ENCODE measurements around the gene ATP10A.
"Not testable (repeated sequence)": the region's sequence is repeated elsewhere in the genome, so short reads cannot be mapped to it uniquely, and the experiment has no call there.

ATP10A gene

GRCh38 chr15:25862071-25862471 lies 1.1 kb downstream of the ATP10A start:
- peak overlapping the region; percentile 55 for H3K4me3 ChIP-seq (ENCODE audit: low read depth, low read length)
- no peak for TF ChIP-seq CTCF (IDR thresholded peaks at IDR 0.05; ENCODE audit: low read depth, low read length)

GRCh38 chr15:25860885-25861866 lies 2.0 kb downstream of the ATP10A start:
- no peak for DNase-seq (ENCODE audit: low read depth, low spot score)
- in situ Hi-C loops (cut with HindIII; ENCODE audit: low sequenced_read_pairs) = no loop called here
- no peak for TF ChIP-seq CTCF (IDR thresholded peaks at IDR 0.05; ENCODE audit: low read depth, low read length)
- H3K4me3 ChIP-seq (ENCODE audit: low read depth, low read length) = no peak overlapping the region

More at GRCh38 chr15:25862071-25862471, 1.1 kb downstream of the ATP10A start:
- no peak for DNase-seq (ENCODE audit: low read depth, low spot score)
- in situ Hi-C loops (cut with HindIII; ENCODE audit: low sequenced_read_pairs) = no loop called here

- no peak overlapping the region for H3K4me3 ChIP-seq (ENCODE audit: low read depth, low read length)
- TF ChIP-seq CTCF (IDR thresholded peaks at IDR 0.05; ENCODE audit: low read depth, low read length) = no peak
- no peak for DNase-seq (ENCODE audit: low read depth, low spot score)
- in situ Hi-C loops (cut with HindIII; ENCODE audit: low sequenced_read_pairs) = no loop called here
Observed at GRCh38 chr15:25859838-25860645, 3.1 kb downstream of the ATP10A start.

- no peak overlapping the region for H3K4me3 ChIP-seq (ENCODE audit: low read depth, low read length)
- in situ Hi-C loops (cut with HindIII; ENCODE audit: low sequenced_read_pairs) = no loop called here
- DNase-seq (ENCODE audit: low read depth, low spot score) = no peak
- no peak for TF ChIP-seq CTCF (IDR thresholded peaks at IDR 0.05; ENCODE audit: low read depth, low read length)
Observed at GRCh38 chr15:25858952-25859760, 4.0 kb downstream of the ATP10A start.

GRCh38 chr15:25856059-25856458 lies 7.1 kb downstream of the ATP10A start:
- DNase-seq (ENCODE audit: low read depth, low spot score); H3K4me3 ChIP-seq (ENCODE audit: low read depth, low read length); in situ Hi-C loops (cut with HindIII; ENCODE audit: low sequenced_read_pairs): not testable (repeated sequence)

- DNase-seq (ENCODE audit: low read depth, low spot score) = no peak
- no peak overlapping the region for H3K4me3 ChIP-seq (ENCODE audit: low read depth, low read length)
- in situ Hi-C loops (cut with HindIII; ENCODE audit: low sequenced_read_pairs) = no loop called here
- no peak for TF ChIP-seq CTCF (IDR thresholded peaks at IDR 0.05; ENCODE audit: low read depth, low read length)
Observed at GRCh38 chr15:25852661-25853524, 10.2 kb downstream of the ATP10A start.
